Adipocyte (in vitro differentiated cells): ENCODE results near the gene MSL1.

Experiments
- DNase-seq: peaks from one replicate; pipeline ENCODE4 v3.0.0-alpha.2; 2015; ENCODE audit warnings: low read depth
- H3K27me3 ChIP-seq: replicated peaks from 2 replicates; pipeline ENCODE4 v1.7.0; 2013; ENCODE audit warnings: mild to moderate bottlenecking, low read length, moderate library complexity; ENCODE audit not compliant: control insufficient read depth, insufficient read depth
- H3K36me3 ChIP-seq: 2 replicates; pipeline ENCODE4 v1.7.0; 2013; ENCODE audit warnings: low read length, mild to moderate bottlenecking, moderate library complexity; ENCODE audit not compliant: control insufficient read depth, insufficient read depth, severe bottlenecking
- H3K4me1 ChIP-seq: 2 replicates; pipeline ENCODE4 v1.7.0; 2013; ENCODE audit warnings: mild to moderate bottlenecking, low read length, moderate library complexity; ENCODE audit not compliant: control insufficient read depth, insufficient read depth
- H3K4me3 ChIP-seq: 2 replicates; pipeline ENCODE4 v1.7.0; 2013; ENCODE audit warnings: mild to moderate bottlenecking, low read length, moderate library complexity
- H3K9ac ChIP-seq: 2 replicates; pipeline ENCODE4 v1.7.0; 2013; ENCODE audit warnings: mild to moderate bottlenecking, low read length, moderate library complexity
- H3K9me3 ChIP-seq: 2 replicates; pipeline ENCODE4 v1.7.0; 2013; ENCODE audit warnings: mild to moderate bottlenecking, low read length, moderate library complexity; ENCODE audit not compliant: control insufficient read depth

Gene MSL1

DNA sequence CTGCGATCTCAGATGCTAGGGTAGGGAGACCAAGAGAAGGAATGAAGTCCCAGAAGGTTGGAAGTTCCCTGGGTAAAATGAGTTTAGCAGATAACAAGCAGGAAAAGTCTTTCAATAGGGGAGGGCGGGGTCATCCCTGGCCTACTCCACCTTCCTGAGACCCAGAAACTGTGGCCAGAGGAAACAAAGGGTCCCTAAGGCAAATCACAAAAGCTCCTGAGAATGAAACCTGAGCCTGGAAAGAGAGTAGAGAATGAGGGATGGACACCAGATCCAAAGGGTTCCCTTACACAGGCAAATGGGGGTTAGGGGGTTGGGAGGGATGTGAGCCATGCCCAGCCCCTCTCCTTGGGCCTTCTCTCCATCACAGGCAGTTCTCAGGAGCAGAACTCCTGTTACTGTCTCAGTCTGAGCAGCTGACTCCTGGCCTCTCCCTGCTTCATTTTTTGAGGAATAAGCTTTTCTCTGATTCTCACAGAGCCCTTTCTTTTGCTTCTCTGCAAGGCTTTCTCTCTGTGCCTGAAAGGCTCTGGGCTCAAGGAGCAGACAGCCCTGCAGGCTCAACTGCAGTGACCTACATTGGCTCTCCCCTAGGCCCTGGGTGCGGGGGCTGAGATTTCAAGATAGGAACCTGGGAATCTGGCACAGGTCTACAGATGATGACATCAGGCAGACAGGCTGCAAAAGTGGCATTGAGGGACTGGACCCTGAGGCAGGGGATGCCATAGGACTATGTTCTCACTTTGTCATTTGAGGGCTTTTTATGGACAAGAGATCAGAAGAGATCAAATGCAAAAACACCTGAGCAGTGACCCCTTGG lies 11.5 kb upstream of the MSL1 start:
- peaks cover 77% of the 10 kb centered on the region for H3K4me1 ChIP-seq
- DNase-seq, result no peak

DNA sequence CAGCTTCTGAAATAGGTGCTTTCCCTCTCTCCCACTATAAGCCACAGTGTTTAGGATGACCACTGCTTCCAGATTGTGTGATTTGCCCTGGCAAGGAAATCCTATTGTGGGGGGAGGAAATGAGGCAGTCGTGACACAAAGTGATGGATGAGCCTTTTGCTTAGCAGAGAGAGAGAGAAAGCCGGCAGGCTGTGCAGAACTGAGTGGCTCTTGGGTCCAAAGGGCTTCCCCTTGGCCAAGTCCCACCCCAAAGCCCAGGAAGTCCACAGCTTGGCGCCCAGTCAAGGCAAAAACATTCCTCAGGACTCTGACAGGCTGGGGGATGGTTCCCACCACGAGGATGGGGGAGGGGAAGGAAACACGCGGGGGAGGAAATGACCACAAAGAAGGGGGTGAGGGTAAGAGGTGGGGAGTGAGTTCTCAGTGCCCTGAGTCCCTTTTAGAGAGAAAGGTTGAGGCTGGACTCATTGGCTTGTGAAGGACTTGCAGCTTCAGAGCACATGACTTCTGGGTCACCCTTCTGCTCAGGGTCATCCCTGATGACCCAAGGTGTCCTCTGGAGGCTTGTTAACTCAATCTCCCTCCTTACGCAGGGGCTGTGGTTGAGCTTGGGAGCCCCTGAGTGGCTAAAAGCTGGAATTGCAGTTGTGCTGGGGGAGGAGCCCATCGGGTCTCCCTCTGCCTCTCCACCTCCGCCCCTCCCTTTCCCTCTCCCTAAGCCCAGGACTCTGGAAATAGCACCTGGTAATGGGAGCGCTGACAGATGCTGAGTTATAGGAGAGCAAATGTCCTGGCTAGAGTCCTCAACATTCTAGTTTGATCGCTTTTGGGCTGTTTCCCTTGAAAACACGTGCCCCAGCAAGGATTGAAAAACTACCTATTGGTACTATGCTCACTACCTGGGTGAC lies 10.3 kb upstream of the MSL1 start:
- Histone ChIP-seq H3K4me1 (peaks cover 74% of the 10 kb centered on the region), H3K27me3 (no peaks in the 10 kb centered on the region), H3K9me3 (no peaks in the 10 kb centered on the region), H3K4me3 (peak overlapping the region; percentile 79), H3K36me3 (no peaks in the 10 kb centered on the region), H3K9ac (peak overlapping the region; percentile 84)
- DNase-seq, result peak; percentile 93

More for the DNA sequence above, 11.5 kb upstream of the MSL1 start:
- Histone ChIP-seq H3K27me3 (no peaks in the 10 kb centered on the region), H3K4me3 (peak overlapping the region; percentile 10), H3K36me3 (no peaks in the 10 kb centered on the region), H3K9ac (peak overlapping the region; percentile 84), H3K9me3 (no peaks in the 10 kb centered on the region)

DNA sequence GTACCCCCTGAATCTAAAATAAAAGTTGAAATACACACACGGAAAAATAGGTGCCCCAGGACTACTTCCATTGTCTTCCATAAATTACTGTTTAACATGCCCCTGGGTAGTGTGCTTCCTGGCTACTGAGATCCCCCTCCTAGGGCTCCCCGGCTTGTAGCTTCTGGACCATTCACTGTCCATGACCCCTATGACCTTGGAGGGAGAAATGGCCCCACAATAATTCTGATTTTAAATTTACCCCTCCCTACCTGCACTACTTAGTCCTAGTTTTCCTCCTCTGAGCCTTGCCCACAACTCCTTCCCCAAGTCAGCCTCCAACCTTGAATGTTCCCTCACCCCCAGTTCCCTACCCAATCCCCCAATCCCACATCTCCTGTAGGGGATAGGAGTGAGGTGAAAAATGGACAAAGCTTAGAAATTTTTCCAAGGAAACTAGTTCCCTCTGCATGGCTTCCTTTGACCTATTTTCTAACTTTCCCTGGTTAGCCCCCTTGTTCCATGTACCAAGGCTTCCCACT lies 9.5 kb upstream of the MSL1 start:
- no peak for DNase-seq
- H3K36me3 ChIP-seq, result no peaks in the 10 kb centered on the region
- H3K4me3 ChIP-seq, result peak overlapping the region; percentile 79
- no peaks in the 10 kb centered on the region for H3K27me3 ChIP-seq
- peak overlapping the region; percentile 84 for H3K9ac ChIP-seq
- peaks cover 66% of the 10 kb centered on the region for H3K4me1 ChIP-seq
- no peaks in the 10 kb centered on the region for H3K9me3 ChIP-seq

DNA sequence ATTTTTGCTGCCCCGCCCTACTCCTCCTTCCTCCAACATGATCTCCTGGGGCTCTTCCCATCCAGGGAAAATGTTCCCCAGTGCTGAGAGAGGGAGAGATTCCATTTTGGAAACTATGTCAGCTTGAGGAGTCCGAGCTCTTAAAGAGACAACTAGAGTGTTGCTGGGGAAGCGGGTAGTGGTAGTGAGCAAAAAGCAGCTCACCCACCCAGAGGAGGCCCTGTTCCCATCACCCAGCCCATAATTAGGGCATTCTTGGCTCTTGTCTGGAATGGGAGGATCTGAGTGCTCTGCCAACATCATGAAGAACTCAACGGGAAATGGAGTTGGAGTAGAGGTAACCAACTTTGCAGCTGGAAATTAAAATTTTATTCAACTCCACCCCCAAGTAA lies 9.1 kb upstream of the MSL1 start:
- Histone ChIP-seq H3K36me3 (no peaks in the 10 kb centered on the region), H3K4me3 (peak overlapping the region; percentile 79), H3K27me3 (no peaks in the 10 kb centered on the region), H3K4me1 (peaks cover 61% of the 10 kb centered on the region), H3K9ac (peak overlapping the region; percentile 84), H3K9me3 (no peaks in the 10 kb centered on the region)
- DNase-seq, result no peak

DNA sequence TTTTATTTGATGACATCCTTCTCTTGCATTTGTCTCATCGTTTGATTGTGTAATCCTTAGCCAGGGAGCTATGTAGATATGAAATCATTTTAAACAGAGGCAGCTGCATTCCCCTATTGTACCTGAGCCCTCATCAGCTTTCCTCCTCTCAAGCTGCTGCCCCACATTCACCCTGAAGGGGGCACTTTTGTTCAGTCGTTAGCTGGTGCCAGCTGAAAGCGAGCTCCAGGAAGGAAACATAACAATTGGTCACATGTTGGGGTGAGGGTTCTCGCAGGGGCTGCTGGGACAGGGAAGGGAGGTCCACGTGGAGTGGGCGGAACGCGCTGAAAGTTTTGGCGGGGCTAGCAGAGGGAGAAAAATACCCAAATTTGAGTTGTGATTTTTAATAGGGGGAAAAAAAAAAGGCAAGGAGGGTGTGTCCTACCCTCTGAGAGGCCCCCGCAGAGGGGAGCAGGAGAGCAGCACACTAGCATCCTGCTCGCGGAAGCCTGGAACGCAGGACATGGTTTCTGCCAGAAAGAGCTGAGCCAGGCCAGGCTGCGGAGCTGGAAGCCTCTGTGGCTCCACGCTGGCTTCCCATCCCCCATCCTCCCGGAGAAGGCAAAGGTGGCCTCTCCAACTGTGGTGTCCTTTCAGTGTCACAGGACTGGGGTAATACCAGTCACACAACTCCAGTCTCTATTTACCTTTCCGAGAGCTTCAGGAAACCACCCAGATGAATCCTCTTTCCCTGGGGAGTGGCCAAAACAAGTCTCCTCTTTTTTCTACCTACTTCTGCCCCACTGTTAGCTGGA lies 8.5 kb upstream of the MSL1 start:
- peak; percentile 98 for DNase-seq
- no peaks in the 10 kb centered on the region for H3K9me3 ChIP-seq
- H3K9ac ChIP-seq, result peak overlapping the region; percentile 84
- peaks cover 57% of the 10 kb centered on the region for H3K4me1 ChIP-seq
- peak overlapping the region; percentile 79 for H3K4me3 ChIP-seq
- H3K27me3 ChIP-seq, result no peaks in the 10 kb centered on the region
- no peaks in the 10 kb centered on the region for H3K36me3 ChIP-seq

DNA sequence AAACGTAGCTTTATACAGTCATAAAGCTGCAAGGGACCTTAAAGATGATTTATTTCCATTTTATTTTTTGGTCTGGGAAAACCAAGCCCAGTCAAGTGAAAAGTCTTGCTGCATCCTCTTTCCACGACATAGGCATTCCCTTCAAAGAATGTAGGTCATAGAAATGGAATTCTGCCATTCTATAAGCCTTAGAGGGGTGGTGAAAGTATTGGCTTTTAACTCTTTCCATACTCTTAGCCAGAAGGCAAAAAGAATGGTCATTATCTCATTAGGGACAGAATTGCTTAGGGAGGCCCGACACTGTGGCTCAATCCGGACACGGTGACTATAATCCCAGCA lies 7.9 kb upstream of the MSL1 start:
- Histone ChIP-seq H3K9me3 (no peaks in the 10 kb centered on the region), H3K36me3 (no peaks in the 10 kb centered on the region), H3K27me3 (no peaks in the 10 kb centered on the region), H3K4me1 (peaks cover 51% of the 10 kb centered on the region), H3K9ac (peak overlapping the region; percentile 84), H3K4me3 (peak overlapping the region; percentile 79)
- peak; percentile 60 for DNase-seq

DNA sequence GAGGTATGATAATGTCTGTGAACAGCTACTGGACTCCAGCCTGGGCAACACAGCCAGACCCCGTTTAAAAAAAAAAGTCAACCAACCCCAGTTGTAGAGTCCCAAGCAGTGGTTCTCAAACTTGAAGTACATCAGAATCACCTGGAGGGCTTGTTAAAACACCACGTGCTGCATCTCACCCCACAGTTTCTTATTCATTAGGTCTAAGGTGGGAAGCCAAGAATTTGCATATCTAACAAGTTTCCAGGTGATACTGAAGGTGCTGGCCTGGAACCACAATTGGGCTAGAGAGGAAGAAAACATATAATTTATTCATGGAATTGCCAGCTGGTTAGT lies 6.7 kb upstream of the MSL1 start:
- Histone ChIP-seq H3K36me3 (no peaks in the 10 kb centered on the region), H3K9me3 (no peaks in the 10 kb centered on the region), H3K4me3 (no peak overlapping the region), H3K27me3 (no peaks in the 10 kb centered on the region), H3K4me1 (peaks cover 49% of the 10 kb centered on the region), H3K9ac (no peak overlapping the region)
- no peak for DNase-seq

DNA sequence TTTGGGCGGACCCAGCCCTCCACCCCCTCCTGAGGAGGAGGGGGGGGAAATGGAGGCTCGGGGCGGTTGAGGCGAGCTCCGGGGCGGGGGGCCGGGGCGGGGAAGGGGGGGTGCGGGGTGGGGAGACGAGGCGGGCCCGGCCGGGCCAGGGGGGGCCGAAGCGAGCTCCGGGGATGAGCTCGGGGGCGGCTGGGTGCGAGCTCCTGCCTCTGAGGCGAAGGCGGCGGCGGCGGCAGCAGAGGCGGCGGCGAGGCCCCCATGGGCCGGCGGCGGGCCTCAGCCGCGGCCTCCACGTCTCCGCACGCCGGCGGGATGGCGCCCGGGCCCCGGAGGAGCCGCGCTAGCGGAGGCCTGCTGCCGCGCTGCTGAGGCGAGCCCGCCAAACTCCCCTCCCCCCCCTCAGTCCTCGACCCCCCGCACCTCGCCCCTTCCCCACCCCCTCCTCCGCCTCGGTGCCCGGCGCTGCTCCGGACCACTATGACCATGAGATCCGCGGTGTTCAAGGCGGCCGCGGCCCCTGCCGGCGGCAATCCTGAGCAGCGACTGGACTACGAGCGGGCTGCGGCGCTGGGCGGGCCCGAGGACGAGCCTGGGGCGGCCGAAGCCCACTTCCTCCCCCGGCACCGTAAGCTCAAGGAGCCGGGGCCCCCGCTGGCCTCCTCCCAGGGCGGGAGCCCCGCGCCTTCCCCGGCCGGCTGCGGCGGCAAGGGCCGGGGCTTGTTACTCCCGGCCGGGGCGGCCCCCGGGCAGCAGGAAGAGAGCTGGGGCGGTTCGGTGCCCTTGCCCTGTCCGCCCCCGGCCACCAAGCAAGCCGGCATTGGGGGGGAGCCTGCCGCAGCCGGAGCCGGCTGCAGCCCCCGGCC lies 596 bp downstream of the MSL1 start:
- H3K4me3 ChIP-seq, result peak overlapping the region; percentile 99
- H3K9ac ChIP-seq, result peak overlapping the region; percentile 100
- H3K4me1 ChIP-seq, result peaks cover 33% of the 10 kb centered on the region
- peak; percentile 81 for DNase-seq
- H3K36me3 ChIP-seq, result peaks cover 16% of the 10 kb centered on the region
- no peaks in the 10 kb centered on the region for H3K9me3 ChIP-seq
- no peaks in the 10 kb centered on the region for H3K27me3 ChIP-seq

DNA sequence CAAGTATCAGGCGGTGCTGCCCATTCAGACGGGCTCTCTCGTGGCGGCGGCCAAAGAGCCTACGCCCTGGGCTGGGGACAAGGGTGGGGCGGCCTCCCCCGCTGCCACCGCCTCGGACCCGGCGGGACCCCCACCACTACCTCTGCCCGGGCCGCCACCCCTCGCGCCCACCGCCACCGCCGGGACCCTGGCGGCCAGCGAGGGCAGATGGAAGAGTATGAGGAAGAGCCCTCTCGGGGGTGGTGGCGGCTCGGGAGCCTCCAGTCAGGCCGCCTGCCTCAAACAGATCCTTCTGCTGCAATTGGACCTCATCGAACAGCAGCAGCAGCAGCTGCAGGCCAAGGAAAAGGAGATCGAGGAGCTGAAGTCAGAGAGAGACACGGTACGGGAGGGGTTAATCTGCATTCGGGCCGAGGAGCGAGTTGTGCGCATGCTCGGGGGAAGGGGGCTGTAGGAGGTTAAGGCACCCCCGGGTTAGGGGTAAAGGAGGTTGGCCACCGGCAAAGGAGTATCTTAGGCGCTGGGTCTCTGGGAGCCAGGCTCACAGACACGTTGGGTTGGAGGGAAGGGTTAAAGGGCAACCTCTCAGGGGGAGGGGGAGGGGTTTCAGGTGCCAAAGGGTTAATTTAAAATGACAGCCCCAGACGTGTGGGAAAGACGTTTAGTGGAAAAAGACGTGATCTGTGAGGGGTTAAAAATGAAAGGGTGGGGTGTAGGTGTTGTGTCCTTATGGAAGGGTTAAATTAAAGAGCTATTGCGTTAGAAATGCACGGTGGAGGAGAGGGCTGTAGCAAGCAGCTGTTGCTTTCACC lies 1.4 kb downstream of the MSL1 start:
- DNase-seq, result peak; percentile 77

DNA sequence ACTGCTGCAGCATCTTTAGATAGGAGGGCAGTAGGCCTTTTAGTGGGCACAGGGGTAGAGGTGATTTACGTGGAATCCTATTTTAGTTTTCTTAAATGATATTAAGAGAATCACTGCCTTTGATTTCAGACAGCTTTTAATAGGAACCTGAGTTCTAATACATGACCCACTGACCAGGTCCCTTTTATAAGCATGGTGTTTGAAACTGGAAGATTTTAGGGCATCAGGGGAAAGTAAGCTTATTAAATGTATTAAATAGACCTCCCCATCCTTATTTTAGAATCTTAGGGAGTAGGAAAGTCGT lies 2.0 kb downstream of the MSL1 start:
- Histone ChIP-seq H3K4me1 (peaks cover 33% of the 10 kb centered on the region), H3K4me3 (peak overlapping the region; percentile 99), H3K27me3 (no peaks in the 10 kb centered on the region), H3K9ac (peak overlapping the region; percentile 100), H3K36me3 (peaks cover 28% of the 10 kb centered on the region), H3K9me3 (no peaks in the 10 kb centered on the region)
- no peak for DNase-seq

More for the DNA sequence above, 1.4 kb downstream of the MSL1 start:
- Histone ChIP-seq H3K4me1 (peaks cover 33% of the 10 kb centered on the region), H3K9ac (peak overlapping the region; percentile 100), H3K27me3 (no peaks in the 10 kb centered on the region), H3K36me3 (peaks cover 24% of the 10 kb centered on the region), H3K9me3 (no peaks in the 10 kb centered on the region), H3K4me3 (peak overlapping the region; percentile 99)
